Liver (tissue), 9 donors: Measurements from ENCODE around the gene GLRB. TPM values are rescaled to one million over a fixed set of nuclear protein-coding genes. Genes with fewer than 3 reads are reported as not detected.

Source experiments
- DNase-seq: peaks from one replicate; pipeline ENCODE4 v3.0.0-alpha.2; 2017; ENCODE audit warnings: low spot score
- H3K27ac ChIP-seq, 2 donors: one replicate each; pipeline ENCODE4 v1.7.0; 2013; ENCODE audit warnings: inconsistent platforms in 2 of 2, low read length in 2 of 2, control low read depth in 1 of 2, low read depth in 1 of 2, mild to moderate bottlenecking in 1 of 2
- H3K27me3 ChIP-seq, 4 donors: one replicate each; pipeline versions ENCODE4 v1.6.1 to v1.7.0; 2013; ENCODE audit warnings: low read length in 3 of 4, inconsistent platforms in 1 of 4, mild to moderate bottlenecking in 1 of 4, moderate library complexity in 1 of 4; ENCODE audit not compliant: control insufficient read depth in 4 of 4, insufficient read depth in 4 of 4
- H3K36me3 ChIP-seq, 4 donors: one replicate each; pipeline versions ENCODE4 v1.6.1 to v1.7.0; 2013; ENCODE audit warnings: low read length in 3 of 4, mild to moderate bottlenecking in 3 of 4, low read depth in 1 of 4, moderate library complexity in 1 of 4; ENCODE audit not compliant: control insufficient read depth in 4 of 4, insufficient read depth in 3 of 4
- H3K4me1 ChIP-seq, 4 donors: one replicate each; pipeline versions ENCODE4 v1.6.1 to v1.7.0; 2013; ENCODE audit warnings: low read length in 3 of 4, mild to moderate bottlenecking in 3 of 4, moderate library complexity in 1 of 4; ENCODE audit not compliant: control insufficient read depth in 4 of 4, insufficient read depth in 4 of 4
- H3K4me3 ChIP-seq, 3 donors: one replicate each; pipeline versions ENCODE4 v1.6.1 to v1.7.0; 2013; ENCODE audit warnings: low read length in 3 of 3, control low read depth in 1 of 3, low read depth in 1 of 3, mild to moderate bottlenecking in 1 of 3
- H3K9ac ChIP-seq, 2 donors: one replicate each; pipeline ENCODE4 v1.7.0; 2013; ENCODE audit warnings: low read length in 2 of 2, mild to moderate bottlenecking in 2 of 2, moderate library complexity in 2 of 2, control low read depth in 1 of 2, low read depth in 1 of 2
- H3K9me3 ChIP-seq, 4 donors: one replicate each; pipeline versions ENCODE4 v1.6.1 to v1.7.0; 2013; ENCODE audit warnings: low read length in 3 of 4; ENCODE audit not compliant: control insufficient read depth in 4 of 4
- EGR1 ChIP-seq, 2 donors: IDR thresholded peaks; 2 replicates each; pipeline ENCODE4 v1.6.1; 2016 to 2018; ENCODE audit warnings: antibody characterized with exemption in 2 of 2, low read depth in 2 of 2
- FOXA1 ChIP-seq: IDR thresholded peaks from 2 replicates; pipeline ENCODE4 v1.6.1; 2016; ENCODE audit warnings: antibody characterized with exemption
- FOXA2 ChIP-seq: IDR thresholded peaks from 2 replicates; pipeline ENCODE4 v1.6.1; 2016; ENCODE audit warnings: antibody characterized with exemption
- GABPA ChIP-seq, 2 donors: IDR thresholded peaks in 1 of 2; conservative IDR thresholded peaks in 1 of 2; 2 replicates each; pipeline ENCODE4 v1.6.1; 2016; ENCODE audit warnings: antibody characterized with exemption in 2 of 2, mild to moderate bottlenecking in 1 of 2, moderate library complexity in 1 of 2
- HNF4A ChIP-seq, 2 donors: conservative IDR thresholded peaks; 2 replicates each; pipeline ENCODE4 v1.6.1; 2016; ENCODE audit warnings: antibody characterized with exemption in 2 of 2, mild to moderate bottlenecking in 2 of 2
- HNF4G ChIP-seq: IDR thresholded peaks from 2 replicates; pipeline ENCODE4 v1.6.1; 2016; ENCODE audit warnings: antibody characterized with exemption
- JUND ChIP-seq, 2 donors: IDR thresholded peaks; 2 replicates each; pipeline ENCODE4 v1.6.1; 2016; ENCODE audit warnings: antibody characterized with exemption in 2 of 2
- NR2F2 ChIP-seq: IDR thresholded peaks from 2 replicates; pipeline ENCODE4 v1.6.1; 2016; ENCODE audit warnings: antibody characterized with exemption
- RAD21 ChIP-seq, 2 donors: IDR thresholded peaks; 2 replicates each; pipeline ENCODE4 v1.6.1; 2016; ENCODE audit warnings: antibody characterized with exemption in 2 of 2, mild to moderate bottlenecking in 2 of 2
- RXRA ChIP-seq, 2 donors: IDR thresholded peaks; 2 replicates each; pipeline ENCODE4 v1.6.1; 2017 to 2018; ENCODE audit warnings: antibody characterized with exemption in 2 of 2, mild to moderate bottlenecking in 1 of 2
- SP1 ChIP-seq: IDR thresholded peaks from 2 replicates; pipeline ENCODE4 v1.6.1; 2018; ENCODE audit warnings: antibody characterized with exemption, mild to moderate bottlenecking
- TAF1 ChIP-seq: conservative IDR thresholded peaks from 2 replicates; pipeline ENCODE4 v1.6.1; 2016; ENCODE audit warnings: antibody characterized with exemption, mild to moderate bottlenecking
- YY1 ChIP-seq: IDR thresholded peaks from 2 replicates; pipeline ENCODE4 v1.6.1; 2016; ENCODE audit warnings: antibody characterized with exemption, mild to moderate bottlenecking
- WGBS: extraction: QIAGEN DNeasy Blood & Tissue Kit; methylation state at CpG from one replicate; pipeline ENCODE4 v1.1.7; 2013; 5-methylcytosine and 5-hydroxymethylcytosine counted together
- polyA plus RNA-seq, 2 donors: library from polyadenylated mRNA; stranded (reverse) in 1 of 2; unstranded in 1 of 2; fragments of 200-250 nt in 1 of 2; fragments of >200 nt in 1 of 2; fragmentation: Nextera tagmentation in 1 of 2; extraction: Ambion mirVana in 1 of 2; gene quantifications; one replicate each; pipeline versions ENCODE4 v1.2.1 to v1.2.3, GENCODE V29; 2013 to 2015
- total RNA-seq, 2 donors: library from RNA; depleted of rRNA; stranded (reverse); fragments of >200 nt; gene quantifications; one replicate each; pipeline ENCODE4 v1.2.3, GENCODE V29; 2014
- TF ChIP-seq, protein P1 (sequence below): IDR thresholded peaks from 2 replicates; pipeline ENCODE4 v1.6.1; 2016; ENCODE audit warnings: antibody characterized with exemption
- TF ChIP-seq, protein P2 (sequence below): IDR thresholded peaks from 2 replicates; pipeline ENCODE4 v1.6.1; 2016; ENCODE audit warnings: antibody characterized with exemption, mild to moderate bottlenecking
- TF ChIP-seq, protein P3 (sequence below): IDR thresholded peaks from 2 replicates; pipeline ENCODE4 v1.6.1; 2016; ENCODE audit warnings: antibody characterized with exemption
- TF ChIP-seq, protein P4 (sequence below): fragments of 150-350 bp; IDR thresholded peaks from 2 replicates; pipeline ENCODE4 v1.5.1; 2017; ENCODE audit warnings: improper control_type of control experiment, low read depth, low read length; ENCODE audit not compliant: missing input control
- TF ChIP-seq, protein P5 (sequence below): IDR thresholded peaks from 2 replicates; pipeline ENCODE4 v1.6.1; 2016; ENCODE audit warnings: antibody characterized with exemption
- donor health status: healthy.
- donor health status: healthy.
- donor health status: healthy.
- donor health status: healthy.
- donor health status: healthy.

Gene GLRB
- total and polyA plus RNA-seq, 4 donors: 0.24 to 2.9 (median 0.72) TPM

DNA sequence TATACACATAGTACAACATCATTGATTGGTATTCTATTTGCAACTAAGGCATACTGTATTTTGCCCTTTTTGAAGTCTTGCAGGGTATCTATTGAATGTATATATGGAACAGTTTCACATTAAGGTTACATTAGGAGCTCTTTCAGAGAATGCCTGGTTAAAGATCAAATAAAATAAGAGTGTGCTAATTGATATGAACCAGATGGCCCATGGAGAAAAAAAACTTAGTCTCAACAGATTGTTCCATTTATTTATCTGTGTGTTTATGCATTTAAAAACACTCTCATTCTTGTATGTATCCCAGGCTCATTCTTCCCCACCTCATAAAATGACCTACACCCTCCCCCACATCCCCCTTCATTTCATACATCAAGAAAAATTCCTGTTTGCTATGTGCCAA lies 109.4 kb downstream of the GLRB start:
- Histone ChIP-seq H3K27me3 (no peaks in the 10 kb centered on the region), H3K27ac (no peak overlapping the region), H3K4me1 (no peaks in the 10 kb centered on the region), H3K9ac (no peak overlapping the region), H3K4me3 (no peak overlapping the region), H3K36me3 (no peaks in the 10 kb centered on the region), H3K9me3 (no peaks in the 10 kb centered on the region)
- DNase-seq: no peak
- no peak for TF ChIP-seq HNF4G

DNA sequence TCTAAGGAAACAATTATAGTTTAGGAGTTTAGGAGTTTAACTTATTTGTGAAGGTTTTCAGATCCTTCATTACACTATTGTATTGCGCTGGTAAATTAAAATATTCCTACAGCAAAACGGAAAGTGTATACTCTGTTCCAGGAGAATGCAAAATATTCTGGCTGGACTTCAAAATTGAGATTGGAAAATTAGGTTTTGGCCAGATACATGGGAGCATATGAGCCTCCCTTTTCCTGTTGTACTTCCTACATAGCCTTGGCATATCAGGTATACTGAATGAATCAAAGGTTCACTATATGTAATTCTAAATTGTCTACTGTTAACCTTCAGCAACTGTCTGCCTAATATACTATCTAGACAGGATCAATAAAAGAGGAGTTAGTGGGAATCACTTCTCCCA lies 119.4 kb downstream of the GLRB start:
- Histone ChIP-seq H3K9ac (no peak overlapping the region), H3K27ac (no peak overlapping the region), H3K27me3 (no peaks in the 10 kb centered on the region), H3K36me3 (no peaks in the 10 kb centered on the region), H3K4me1 (no peaks in the 10 kb centered on the region), H3K4me3 (no peak overlapping the region), H3K9me3 (no peaks in the 10 kb centered on the region)
- DNase-seq: no peak
- TF ChIP-seq TAF1 (no peak), RXRA (IDR thresholded peaks at IDR 0.05) (no peak), FOXA2 (no peak), NR2F2 (no peak), GABPA (IDR thresholded peaks at IDR 0.05 in 1 of 2, conservative IDR thresholded peaks at IDR 0.05 in 1 of 2) (no peak), JUND (IDR thresholded peaks at IDR 0.05) (no peak), HNF4G (no peak), EGR1 (IDR thresholded peaks at IDR 0.05; ENCODE audit: low read depth in 2 of 2) (no peak), RAD21 (IDR thresholded peaks at IDR 0.05) (no peak), SP1 (no peak), HNF4A (conservative IDR thresholded peaks at IDR 0.05) (no peak), FOXA1 (no peak), YY1 (no peak)
- TF ChIP-seq, protein P1, sequence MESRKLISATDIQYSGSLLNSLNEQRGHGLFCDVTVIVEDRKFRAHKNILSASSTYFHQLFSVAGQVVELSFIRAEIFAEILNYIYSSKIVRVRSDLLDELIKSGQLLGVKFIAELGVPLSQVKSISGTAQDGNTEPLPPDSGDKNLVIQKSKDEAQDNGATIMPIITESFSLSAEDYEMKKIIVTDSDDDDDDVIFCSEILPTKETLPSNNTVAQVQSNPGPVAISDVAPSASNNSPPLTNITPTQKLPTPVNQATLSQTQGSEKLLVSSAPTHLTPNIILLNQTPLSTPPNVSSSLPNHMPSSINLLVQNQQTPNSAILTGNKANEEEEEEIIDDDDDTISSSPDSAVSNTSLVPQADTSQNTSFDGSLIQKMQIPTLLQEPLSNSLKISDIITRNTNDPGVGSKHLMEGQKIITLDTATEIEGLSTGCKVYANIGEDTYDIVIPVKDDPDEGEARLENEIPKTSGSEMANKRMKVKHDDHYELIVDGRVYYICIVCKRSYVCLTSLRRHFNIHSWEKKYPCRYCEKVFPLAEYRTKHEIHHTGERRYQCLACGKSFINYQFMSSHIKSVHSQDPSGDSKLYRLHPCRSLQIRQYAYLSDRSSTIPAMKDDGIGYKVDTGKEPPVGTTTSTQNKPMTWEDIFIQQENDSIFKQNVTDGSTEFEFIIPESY: no peak
- TF ChIP-seq, protein P2, sequence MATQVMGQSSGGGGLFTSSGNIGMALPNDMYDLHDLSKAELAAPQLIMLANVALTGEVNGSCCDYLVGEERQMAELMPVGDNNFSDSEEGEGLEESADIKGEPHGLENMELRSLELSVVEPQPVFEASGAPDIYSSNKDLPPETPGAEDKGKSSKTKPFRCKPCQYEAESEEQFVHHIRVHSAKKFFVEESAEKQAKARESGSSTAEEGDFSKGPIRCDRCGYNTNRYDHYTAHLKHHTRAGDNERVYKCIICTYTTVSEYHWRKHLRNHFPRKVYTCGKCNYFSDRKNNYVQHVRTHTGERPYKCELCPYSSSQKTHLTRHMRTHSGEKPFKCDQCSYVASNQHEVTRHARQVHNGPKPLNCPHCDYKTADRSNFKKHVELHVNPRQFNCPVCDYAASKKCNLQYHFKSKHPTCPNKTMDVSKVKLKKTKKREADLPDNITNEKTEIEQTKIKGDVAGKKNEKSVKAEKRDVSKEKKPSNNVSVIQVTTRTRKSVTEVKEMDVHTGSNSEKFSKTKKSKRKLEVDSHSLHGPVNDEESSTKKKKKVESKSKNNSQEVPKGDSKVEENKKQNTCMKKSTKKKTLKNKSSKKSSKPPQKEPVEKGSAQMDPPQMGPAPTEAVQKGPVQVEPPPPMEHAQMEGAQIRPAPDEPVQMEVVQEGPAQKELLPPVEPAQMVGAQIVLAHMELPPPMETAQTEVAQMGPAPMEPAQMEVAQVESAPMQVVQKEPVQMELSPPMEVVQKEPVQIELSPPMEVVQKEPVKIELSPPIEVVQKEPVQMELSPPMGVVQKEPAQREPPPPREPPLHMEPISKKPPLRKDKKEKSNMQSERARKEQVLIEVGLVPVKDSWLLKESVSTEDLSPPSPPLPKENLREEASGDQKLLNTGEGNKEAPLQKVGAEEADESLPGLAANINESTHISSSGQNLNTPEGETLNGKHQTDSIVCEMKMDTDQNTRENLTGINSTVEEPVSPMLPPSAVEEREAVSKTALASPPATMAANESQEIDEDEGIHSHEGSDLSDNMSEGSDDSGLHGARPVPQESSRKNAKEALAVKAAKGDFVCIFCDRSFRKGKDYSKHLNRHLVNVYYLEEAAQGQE: no peak
- TF ChIP-seq, protein P3, sequence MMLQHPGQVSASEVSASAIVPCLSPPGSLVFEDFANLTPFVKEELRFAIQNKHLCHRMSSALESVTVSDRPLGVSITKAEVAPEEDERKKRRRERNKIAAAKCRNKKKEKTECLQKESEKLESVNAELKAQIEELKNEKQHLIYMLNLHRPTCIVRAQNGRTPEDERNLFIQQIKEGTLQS: no peak
- TF ChIP-seq, protein P4, sequence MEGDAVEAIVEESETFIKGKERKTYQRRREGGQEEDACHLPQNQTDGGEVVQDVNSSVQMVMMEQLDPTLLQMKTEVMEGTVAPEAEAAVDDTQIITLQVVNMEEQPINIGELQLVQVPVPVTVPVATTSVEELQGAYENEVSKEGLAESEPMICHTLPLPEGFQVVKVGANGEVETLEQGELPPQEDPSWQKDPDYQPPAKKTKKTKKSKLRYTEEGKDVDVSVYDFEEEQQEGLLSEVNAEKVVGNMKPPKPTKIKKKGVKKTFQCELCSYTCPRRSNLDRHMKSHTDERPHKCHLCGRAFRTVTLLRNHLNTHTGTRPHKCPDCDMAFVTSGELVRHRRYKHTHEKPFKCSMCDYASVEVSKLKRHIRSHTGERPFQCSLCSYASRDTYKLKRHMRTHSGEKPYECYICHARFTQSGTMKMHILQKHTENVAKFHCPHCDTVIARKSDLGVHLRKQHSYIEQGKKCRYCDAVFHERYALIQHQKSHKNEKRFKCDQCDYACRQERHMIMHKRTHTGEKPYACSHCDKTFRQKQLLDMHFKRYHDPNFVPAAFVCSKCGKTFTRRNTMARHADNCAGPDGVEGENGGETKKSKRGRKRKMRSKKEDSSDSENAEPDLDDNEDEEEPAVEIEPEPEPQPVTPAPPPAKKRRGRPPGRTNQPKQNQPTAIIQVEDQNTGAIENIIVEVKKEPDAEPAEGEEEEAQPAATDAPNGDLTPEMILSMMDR: no peak
- TF ChIP-seq, protein P5, sequence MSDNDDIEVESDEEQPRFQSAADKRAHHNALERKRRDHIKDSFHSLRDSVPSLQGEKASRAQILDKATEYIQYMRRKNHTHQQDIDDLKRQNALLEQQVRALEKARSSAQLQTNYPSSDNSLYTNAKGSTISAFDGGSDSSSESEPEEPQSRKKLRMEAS: no peak
- 85% methylated on average over 2 of the region's 2 CpGs for WGBS
